Pons (tissue), 1 donor: Measurements from ENCODE around the gene OSMR.
"Not testable (repeated sequence)": the region's sequence is repeated elsewhere in the genome, so short reads cannot be mapped to it uniquely, and the experiment has no call there.

Experiments
- DNase-seq: peaks from one replicate; pipeline ENCODE4 v3.0.0-alpha.2; 2016; ENCODE audit warnings: low spot score

OSMR gene

GRCh38 chr5:38831117-38831516 is 14.7 kb upstream of the OSMR start:
- DNase-seq, result no peak

DNA sequence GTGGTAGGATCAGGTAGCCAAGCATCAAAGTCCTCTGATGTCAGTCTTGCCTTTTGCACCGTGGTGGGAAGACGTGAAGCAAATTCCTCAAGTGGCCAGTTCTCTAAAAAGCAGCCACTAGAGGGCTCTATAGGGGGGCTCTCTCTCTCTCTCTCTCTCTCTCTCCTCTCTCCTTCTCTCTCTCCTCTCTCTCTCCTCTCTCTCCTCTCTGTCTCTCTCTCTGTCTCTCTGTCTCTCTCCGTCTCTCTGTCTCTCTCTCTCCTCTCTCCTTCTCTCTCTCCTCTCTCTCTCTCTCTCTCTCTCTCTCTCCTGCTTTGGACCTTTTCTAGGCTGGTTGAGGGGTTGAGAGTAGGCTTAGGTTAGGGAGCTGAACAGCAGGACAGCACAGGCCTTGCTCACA is 13.9 kb upstream of the OSMR start:
- peak; percentile 26 for DNase-seq

- no peak for DNase-seq
These were observed 13.0 kb upstream of the OSMR start for GRCh38 chr5:38832810-38833209.

DNA sequence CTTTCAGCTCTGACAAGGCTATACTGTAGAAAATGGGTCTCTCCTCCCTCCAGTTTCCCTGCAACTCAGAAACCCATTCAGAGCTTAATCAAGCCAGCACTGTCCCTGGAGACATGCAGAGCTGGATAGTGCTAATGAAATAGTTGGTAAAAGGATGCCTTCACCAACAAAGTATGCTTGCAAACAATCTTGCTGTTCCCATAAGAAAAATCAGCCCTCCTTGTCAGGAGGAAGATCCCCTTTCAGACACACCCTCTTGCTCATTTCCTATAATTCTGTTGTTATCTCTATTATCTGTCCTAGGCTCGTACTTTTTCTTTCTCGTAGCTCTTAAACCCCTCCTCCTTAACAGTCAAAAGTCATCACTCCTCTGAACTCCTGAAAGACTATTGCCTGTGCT is 9.9 kb upstream of the OSMR start:
- DNase-seq, result no peak

DNA sequence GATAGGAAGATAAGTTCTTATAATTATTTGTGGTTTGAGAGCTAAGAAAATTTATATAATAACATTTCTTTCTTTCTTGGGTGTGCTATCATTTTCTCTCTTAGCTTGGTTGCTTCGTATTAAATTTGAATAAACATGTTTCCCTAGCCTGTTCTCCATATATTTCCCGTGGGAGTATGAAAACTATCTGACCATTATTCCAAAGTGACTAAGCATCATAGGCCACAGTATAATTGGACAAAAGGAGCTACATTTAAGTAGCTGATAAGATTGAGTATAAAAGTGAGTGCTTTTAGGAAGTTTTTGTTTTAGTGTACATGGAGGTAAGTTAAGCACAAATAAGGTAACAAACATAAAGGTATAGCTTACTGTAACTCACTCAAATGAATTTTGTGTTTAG is 8.4 kb upstream of the OSMR start:
- no peak for DNase-seq

DNA sequence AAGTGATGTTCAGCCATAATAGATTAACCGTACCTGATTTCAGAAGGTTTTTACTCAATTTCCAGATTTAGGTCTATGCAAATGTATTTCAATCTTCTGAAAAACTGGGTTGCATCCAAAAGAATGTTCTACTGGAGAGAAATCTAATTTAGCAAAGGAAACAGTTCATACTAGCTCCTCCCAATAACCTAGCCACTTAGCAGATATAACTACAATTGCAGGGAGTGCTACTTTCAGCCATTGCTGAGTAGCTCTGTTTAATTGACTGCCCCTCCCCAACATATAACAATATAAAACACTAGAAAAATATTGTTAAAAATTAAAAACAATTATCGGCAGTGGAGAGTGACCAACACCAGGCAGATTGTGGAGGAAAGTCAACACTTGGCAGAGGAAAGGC is 7.9 kb upstream of the OSMR start:
- no peak for DNase-seq

- DNase-seq, result no peak
These were observed 2.1 kb upstream of the OSMR start for GRCh38 chr5:38843665-38844064.

DNA sequence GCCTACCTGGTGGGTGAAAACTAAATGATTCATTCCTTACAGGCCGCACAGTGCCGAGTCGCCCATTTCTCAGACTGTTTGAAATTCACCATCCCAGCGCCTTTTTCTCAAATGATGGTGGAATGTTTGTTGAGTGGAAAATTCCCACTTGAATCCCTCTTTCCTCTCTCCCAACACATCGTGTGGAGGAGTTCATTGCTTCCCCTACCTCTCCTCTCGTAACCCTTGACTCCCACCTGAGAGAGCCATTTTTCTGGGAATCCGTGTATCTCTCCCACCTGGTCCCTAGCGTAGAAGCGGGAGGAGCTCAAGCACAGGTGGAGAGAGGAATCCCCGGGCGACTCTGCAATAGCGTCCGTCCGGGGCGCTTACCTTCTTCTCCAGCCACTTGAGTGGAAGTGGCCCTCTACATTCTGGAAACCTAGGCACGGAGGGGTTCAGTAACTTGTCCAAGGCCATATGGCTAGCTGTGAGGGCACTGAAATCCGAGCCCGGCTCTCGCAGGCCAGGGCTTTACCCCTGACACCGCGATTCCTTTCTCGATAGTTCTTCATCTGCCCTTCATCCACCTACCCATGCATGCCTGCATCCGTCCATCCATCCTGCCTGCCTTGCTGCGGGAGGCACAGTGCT is 683 bp downstream of the OSMR start:
- DNase-seq, result no peak

GRCh38 chr5:38847559-38848347 is 1.9 kb downstream of the OSMR start:
- no peak for DNase-seq

GRCh38 chr5:38848637-38849036 is 2.8 kb downstream of the OSMR start:
- no peak for DNase-seq

GRCh38 chr5:38851640-38852039 is 5.8 kb downstream of the OSMR start:
- DNase-seq, result not testable (repeated sequence)

GRCh38 chr5:38853753-38854470 is 8.1 kb downstream of the OSMR start:
- no peak for DNase-seq

GRCh38 chr5:38854907-38855306 is 9.1 kb downstream of the OSMR start:
- DNase-seq, result no peak

- DNase-seq, result no peak
These were observed 10.8 kb downstream of the OSMR start for GRCh38 chr5:38856660-38857059.

- DNase-seq, result no peak
These were observed 13.0 kb downstream of the OSMR start for GRCh38 chr5:38858839-38859238.

DNA sequence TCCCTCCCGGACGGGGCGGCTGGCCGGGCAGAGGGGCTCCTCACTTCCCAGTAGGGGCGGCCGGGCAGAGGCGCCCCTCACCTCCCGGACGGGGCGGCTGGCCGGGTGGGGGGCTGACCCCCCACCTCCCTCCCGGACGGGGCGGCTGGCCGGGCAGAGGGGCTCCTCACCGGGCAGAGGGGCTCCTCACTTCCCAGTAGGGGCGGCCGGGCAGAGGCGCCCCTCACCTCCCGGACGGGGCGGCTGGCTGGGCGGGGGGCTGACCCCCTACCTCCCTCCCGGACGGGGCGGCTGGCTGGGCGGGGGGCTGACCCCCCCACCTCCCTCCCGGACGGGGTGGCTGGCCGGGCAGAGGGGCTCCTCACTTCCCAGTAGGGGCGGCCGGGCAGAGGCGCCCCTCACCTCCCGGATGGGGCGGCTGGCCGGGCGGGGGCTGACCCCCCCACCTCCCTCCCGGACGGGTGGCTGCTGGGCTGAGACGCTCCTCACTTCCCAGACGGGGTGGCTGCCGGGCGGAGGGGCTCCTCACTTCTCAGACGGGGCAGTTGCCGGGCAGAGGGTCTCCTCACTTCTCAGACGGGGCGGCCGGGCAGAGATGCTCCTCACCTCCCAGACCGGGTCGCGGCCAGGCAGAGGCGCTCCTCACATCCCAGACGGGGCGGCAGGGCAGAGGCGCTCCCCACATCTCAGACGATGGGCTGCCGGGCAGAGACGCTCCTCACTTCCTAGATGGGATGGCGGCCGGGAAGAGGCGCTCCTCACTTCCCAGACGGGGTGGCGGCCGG is 16.4 kb downstream of the OSMR start:
- not testable (repeated sequence) for DNase-seq

DNA sequence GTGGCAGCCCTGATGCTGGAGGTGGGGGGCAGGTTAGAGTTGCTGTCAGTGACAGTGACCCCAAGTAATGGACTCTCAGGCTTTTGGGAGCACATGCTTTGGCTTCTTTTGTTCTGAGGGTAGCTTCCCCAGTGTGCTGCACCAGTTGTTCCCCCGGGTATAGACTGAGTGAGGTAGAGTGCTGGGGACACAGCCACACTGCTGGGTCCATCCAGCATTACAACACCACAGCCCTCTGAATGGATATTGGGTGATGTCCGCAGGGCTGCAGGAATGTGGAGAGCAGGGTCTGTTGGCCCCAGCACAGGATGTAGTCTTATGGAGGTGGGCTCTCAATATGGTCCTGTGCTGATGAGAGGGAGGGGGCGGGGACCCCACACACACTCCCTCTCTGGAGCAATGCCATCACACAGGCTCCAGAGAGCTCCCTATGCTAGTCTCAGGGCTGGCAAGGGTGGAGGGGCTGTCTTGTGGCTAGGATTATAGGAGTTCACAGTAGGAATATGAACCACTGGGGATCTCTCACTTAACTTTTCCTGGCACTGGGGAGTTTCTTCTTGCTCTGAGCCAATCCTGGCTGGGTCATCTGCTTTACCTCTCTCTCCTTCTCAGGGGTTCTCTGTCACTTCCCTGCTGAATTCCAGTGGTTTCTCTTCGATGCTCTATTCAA is 20.7 kb downstream of the OSMR start:
- DNase-seq, result no peak

- no peak for DNase-seq
These were observed 21.2 kb downstream of the OSMR start for GRCh38 chr5:38867032-38867398.

GRCh38 chr5:38867416-38867815 is 21.6 kb downstream of the OSMR start:
- DNase-seq, result no peak

- DNase-seq, result no peak
These were observed 24.8 kb downstream of the OSMR start for GRCh38 chr5:38870595-38870994.

- DNase-seq, result no peak
These were observed 25.3 kb downstream of the OSMR start for GRCh38 chr5:38871058-38871605.
